ENCODE measurements around the gene AREG. TPM values are rescaled to one million over a fixed set of nuclear protein-coding genes. Genes with fewer than 3 reads are reported as not detected.

AREG gene
- polyA plus RNA-seq, 2 of the 4 experiments (the other 2 are of a cell fraction) = 52.2 to 187 TPM

GRCh38 chr4:74446193-74446868 lies 1.4 kb downstream of the AREG start:
- Histone ChIP-seq H3K9me3 (no peaks in the 10 kb centered on the region), H3K4me2 (peak overlapping the region; percentile 87), H3K4me1 (peaks cover 25% of the 10 kb centered on the region), H3K4me3 (peak overlapping the region; percentile 86), H3K27ac (peak overlapping the region; percentile 87 to 91)
- DNase-seq (ENCODE audit: low read depth in 1 of 2, low spot score in 1 of 2) (no peak), FAIRE-seq (no peak), ATAC-seq (no peak)
- WGBS (ENCODE audit: missing lambda C conversion rate) = 0% methylated on average over 8 of the region's 8 CpGs
- POLR2A ChIA-PET = interaction anchor here (0.9 kb wide), 1 partner anchor 53 kb away, joined by 3 read pairs; no protein-coding TSS in a partner anchor
- TF ChIP-seq FOXS1 (CRISPR knock-in tag; IDR thresholded peaks at IDR 0.05) = no peak
- TF ChIP-seq MAFK (IDR thresholded peaks at IDR 0.05; ENCODE audit: partially characterized antibody) = peak; percentile 18
- no peak for TF ChIP-seq JUN (IDR thresholded peaks at IDR 0.05)
- CTCF ChIA-PET = interaction anchor here (1.0 to 1.8 kb wide), 7 partner anchors 9 to 230 kb away, joined by 3 to 6 read pairs (median 5); no protein-coding TSS in a partner anchor

- H3K4me2 ChIP-seq = peak overlapping the region; percentile 87
- H3K9me3 ChIP-seq = no peaks in the 10 kb centered on the region
- H3K4me3 ChIP-seq = peak overlapping the region; percentile 86
- peak overlapping the region; percentile 87 to 91 for H3K27ac ChIP-seq
- ATAC-seq = no peak
- ChIA-PET CTCF (interaction anchor here (0.6 to 1.8 kb wide), 8 partner anchors 9 to 229 kb away, joined by 3 to 6 read pairs (median 4); no protein-coding TSS in a partner anchor), POLR2A (interaction anchor here (0.9 kb wide), 1 partner anchor 54 kb away, joined by 3 read pairs; no protein-coding TSS in a partner anchor)
- TF ChIP-seq, protein P1, sequence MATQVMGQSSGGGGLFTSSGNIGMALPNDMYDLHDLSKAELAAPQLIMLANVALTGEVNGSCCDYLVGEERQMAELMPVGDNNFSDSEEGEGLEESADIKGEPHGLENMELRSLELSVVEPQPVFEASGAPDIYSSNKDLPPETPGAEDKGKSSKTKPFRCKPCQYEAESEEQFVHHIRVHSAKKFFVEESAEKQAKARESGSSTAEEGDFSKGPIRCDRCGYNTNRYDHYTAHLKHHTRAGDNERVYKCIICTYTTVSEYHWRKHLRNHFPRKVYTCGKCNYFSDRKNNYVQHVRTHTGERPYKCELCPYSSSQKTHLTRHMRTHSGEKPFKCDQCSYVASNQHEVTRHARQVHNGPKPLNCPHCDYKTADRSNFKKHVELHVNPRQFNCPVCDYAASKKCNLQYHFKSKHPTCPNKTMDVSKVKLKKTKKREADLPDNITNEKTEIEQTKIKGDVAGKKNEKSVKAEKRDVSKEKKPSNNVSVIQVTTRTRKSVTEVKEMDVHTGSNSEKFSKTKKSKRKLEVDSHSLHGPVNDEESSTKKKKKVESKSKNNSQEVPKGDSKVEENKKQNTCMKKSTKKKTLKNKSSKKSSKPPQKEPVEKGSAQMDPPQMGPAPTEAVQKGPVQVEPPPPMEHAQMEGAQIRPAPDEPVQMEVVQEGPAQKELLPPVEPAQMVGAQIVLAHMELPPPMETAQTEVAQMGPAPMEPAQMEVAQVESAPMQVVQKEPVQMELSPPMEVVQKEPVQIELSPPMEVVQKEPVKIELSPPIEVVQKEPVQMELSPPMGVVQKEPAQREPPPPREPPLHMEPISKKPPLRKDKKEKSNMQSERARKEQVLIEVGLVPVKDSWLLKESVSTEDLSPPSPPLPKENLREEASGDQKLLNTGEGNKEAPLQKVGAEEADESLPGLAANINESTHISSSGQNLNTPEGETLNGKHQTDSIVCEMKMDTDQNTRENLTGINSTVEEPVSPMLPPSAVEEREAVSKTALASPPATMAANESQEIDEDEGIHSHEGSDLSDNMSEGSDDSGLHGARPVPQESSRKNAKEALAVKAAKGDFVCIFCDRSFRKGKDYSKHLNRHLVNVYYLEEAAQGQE (IDR thresholded peaks at IDR 0.05) = no peak
- TF ChIP-seq HOXB5 (CRISPR knock-in tag; IDR thresholded peaks at IDR 0.05) = no peak
- no peak for TF ChIP-seq FOSB (CRISPR knock-in tag; IDR thresholded peaks at IDR 0.05)
- TF ChIP-seq ESRRA (IDR thresholded peaks at IDR 0.05; ENCODE audit: borderline replicate concordance, low read length) = no peak
- TF ChIP-seq ELK1 (IDR thresholded peaks at IDR 0.05; ENCODE audit: low read depth, low read length) = no peak
- TF ChIP-seq, protein P2, sequence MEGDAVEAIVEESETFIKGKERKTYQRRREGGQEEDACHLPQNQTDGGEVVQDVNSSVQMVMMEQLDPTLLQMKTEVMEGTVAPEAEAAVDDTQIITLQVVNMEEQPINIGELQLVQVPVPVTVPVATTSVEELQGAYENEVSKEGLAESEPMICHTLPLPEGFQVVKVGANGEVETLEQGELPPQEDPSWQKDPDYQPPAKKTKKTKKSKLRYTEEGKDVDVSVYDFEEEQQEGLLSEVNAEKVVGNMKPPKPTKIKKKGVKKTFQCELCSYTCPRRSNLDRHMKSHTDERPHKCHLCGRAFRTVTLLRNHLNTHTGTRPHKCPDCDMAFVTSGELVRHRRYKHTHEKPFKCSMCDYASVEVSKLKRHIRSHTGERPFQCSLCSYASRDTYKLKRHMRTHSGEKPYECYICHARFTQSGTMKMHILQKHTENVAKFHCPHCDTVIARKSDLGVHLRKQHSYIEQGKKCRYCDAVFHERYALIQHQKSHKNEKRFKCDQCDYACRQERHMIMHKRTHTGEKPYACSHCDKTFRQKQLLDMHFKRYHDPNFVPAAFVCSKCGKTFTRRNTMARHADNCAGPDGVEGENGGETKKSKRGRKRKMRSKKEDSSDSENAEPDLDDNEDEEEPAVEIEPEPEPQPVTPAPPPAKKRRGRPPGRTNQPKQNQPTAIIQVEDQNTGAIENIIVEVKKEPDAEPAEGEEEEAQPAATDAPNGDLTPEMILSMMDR (IDR thresholded peaks at IDR 0.05) = no peak
- no peak for TF ChIP-seq KDM1A (IDR thresholded peaks at IDR 0.05; ENCODE audit: low read depth)
- no peak for TF ChIP-seq ZNF302 (CRISPR knock-in tag; IDR thresholded peaks at IDR 0.05)
- TF ChIP-seq NR3C1 (IDR thresholded peaks at IDR 0.05) = no peak
- no peak for TF ChIP-seq NPAS2 (CRISPR knock-in tag; IDR thresholded peaks at IDR 0.05; ENCODE audit: borderline replicate concordance)
- no peak for TF ChIP-seq RAD21 (conservative IDR thresholded peaks at IDR 0.05 in 1 of 2, IDR thresholded peaks at IDR 0.05 in 1 of 2)
- TF ChIP-seq, protein P3, sequence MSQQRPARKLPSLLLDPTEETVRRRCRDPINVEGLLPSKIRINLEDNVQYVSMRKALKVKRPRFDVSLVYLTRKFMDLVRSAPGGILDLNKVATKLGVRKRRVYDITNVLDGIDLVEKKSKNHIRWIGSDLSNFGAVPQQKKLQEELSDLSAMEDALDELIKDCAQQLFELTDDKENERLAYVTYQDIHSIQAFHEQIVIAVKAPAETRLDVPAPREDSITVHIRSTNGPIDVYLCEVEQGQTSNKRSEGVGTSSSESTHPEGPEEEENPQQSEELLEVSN (IDR thresholded peaks at IDR 0.05; ENCODE audit: borderline replicate concordance, low read depth) = no peak
- no peak for TF ChIP-seq RARB (CRISPR knock-in tag; IDR thresholded peaks at IDR 0.05)
- TF ChIP-seq RFX5 (IDR thresholded peaks at IDR 0.05) = no peak
- TF ChIP-seq EHMT2 (IDR thresholded peaks at IDR 0.05; ENCODE audit: low read depth) = no peak
- TF ChIP-seq FOSL2 (IDR thresholded peaks at IDR 0.05) = no peak
- TF ChIP-seq FOSL2 (CRISPR knock-in tag; IDR thresholded peaks at IDR 0.05) = no peak
- H3K4me1 ChIP-seq = peaks cover 31% of the 10 kb centered on the region
- DNase-seq (ENCODE audit: low read depth in 1 of 2, low spot score in 1 of 2) = no peak
- 0% methylated on average over 1 of the region's 1 CpG for WGBS (ENCODE audit: missing lambda C conversion rate)
- peak; percentile 63 for FAIRE-seq
Observed at GRCh38 chr4:74446896-74447295, 2.0 kb downstream of the AREG start.

All from A549 (cell line).